ENCODE data around the gene EPPIN.
"Not testable (repeated sequence)": the region's sequence is repeated elsewhere in the genome, so short reads cannot be mapped to it uniquely, and the experiment has no call there.

EPPIN gene

DNA sequence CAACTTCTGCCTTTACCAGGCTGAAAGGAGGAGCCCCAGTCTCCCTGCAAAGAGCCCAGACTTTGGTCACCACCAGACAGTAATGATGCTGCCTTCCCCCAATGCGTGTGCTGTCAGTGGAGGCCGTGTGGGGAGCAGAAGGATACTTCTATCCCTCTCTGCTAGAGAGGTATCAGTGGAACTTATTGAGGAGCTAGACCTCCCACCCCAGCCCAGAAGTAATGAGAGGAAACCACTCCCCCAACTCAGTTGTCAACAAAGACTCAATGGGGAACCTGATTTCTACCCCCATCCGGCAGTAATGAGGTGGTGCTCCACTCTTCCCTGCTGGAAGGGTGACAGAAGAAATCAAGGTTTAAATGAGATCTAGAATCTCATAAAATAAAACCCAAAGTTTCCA lies 36.3 kb upstream of the EPPIN start:
- DNase-seq (ENCODE audit: low read depth), result no peak
- no peak overlapping the region for H3K4me3 ChIP-seq (ENCODE audit: low read depth, low read length)
- TF ChIP-seq, protein P1, sequence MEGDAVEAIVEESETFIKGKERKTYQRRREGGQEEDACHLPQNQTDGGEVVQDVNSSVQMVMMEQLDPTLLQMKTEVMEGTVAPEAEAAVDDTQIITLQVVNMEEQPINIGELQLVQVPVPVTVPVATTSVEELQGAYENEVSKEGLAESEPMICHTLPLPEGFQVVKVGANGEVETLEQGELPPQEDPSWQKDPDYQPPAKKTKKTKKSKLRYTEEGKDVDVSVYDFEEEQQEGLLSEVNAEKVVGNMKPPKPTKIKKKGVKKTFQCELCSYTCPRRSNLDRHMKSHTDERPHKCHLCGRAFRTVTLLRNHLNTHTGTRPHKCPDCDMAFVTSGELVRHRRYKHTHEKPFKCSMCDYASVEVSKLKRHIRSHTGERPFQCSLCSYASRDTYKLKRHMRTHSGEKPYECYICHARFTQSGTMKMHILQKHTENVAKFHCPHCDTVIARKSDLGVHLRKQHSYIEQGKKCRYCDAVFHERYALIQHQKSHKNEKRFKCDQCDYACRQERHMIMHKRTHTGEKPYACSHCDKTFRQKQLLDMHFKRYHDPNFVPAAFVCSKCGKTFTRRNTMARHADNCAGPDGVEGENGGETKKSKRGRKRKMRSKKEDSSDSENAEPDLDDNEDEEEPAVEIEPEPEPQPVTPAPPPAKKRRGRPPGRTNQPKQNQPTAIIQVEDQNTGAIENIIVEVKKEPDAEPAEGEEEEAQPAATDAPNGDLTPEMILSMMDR (IDR thresholded peaks at IDR 0.05; ENCODE audit: low read depth, low read length, missing control alignments), result no peak

DNA sequence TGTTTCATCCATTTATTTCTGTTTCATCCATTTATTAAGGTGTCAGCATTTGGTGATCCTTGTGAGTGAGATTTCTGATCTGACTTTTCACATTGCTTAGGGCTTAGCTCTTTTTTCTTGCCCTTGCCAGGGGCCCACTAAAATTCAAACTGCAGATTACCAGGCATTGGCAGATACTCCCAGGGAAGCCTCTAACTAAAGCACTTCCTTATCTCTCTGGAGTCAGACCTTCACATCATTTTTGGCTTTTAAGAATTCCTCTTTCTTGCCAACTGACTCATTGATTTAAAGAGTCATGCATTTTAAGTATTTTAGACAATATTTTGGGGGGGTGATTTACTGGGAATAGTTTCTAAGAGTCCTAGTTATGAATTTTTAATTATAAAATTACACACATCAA lies 34.5 kb upstream of the EPPIN start:
- TF ChIP-seq, protein P1 (IDR thresholded peaks at IDR 0.05; ENCODE audit: low read depth, low read length, missing control alignments), result no peak
- H3K4me3 ChIP-seq (ENCODE audit: low read depth, low read length), result no peak overlapping the region

DNA sequence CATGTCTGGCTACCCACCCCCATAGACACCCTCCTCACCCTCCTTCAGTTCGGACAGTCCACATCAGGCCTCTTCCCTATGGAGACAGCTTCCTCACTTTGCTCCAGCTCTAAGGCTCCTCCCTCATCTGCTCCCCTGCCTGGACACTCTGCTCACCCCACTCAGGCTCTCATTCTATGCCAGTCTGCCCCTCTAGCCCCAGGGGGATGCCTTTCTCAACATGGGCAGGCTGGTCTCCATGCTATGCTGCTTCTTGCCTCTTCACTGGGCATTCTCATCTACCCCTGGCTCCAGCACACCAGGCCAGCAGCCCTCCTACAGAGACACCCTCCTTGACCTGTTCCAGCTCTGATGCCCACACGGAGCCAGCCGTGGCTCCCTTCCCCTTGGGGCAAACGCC lies 32.0 kb upstream of the EPPIN start, which contains the start of gene WFDC8:
TSS of gene WFDC8 (minus strand) at position 101 of the 400 bp plus-strand sequence. CDS start at position 64, 37 bp downstream.
- DNase-seq (ENCODE audit: low read depth), result no peak
- no peak within 1 kb of the TSS for H3K4me3 ChIP-seq (ENCODE audit: low read depth, low read length)
- TF ChIP-seq, protein P1 (IDR thresholded peaks at IDR 0.05; ENCODE audit: low read depth, low read length, missing control alignments), result no peak

More for the DNA sequence above, 34.5 kb upstream of the EPPIN start:
- no peak for DNase-seq (ENCODE audit: low read depth)

DNA sequence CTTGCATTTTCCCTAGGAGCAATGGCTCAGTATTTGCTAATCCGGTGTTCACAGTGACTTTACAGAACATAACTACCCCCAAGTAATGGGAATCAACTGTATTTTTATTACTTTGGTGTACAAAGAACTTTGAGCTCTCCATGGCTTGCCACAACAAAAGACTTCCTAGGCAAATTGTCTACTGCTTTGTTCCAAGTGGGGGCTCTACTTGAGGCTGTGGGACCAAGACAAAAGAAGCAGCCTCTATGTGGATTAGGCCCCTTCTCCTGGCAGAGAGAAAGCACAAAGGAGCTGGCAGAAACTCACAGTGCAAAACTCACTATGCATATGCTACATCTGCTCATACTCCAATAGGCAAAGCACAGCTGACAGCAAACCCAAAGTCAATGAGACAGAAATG lies 31.0 kb upstream of the EPPIN start:
- H3K4me3 ChIP-seq (ENCODE audit: low read depth, low read length), result no peak overlapping the region
- TF ChIP-seq, protein P1 (IDR thresholded peaks at IDR 0.05; ENCODE audit: low read depth, low read length, missing control alignments), result no peak
- no peak for DNase-seq (ENCODE audit: low read depth)

DNA sequence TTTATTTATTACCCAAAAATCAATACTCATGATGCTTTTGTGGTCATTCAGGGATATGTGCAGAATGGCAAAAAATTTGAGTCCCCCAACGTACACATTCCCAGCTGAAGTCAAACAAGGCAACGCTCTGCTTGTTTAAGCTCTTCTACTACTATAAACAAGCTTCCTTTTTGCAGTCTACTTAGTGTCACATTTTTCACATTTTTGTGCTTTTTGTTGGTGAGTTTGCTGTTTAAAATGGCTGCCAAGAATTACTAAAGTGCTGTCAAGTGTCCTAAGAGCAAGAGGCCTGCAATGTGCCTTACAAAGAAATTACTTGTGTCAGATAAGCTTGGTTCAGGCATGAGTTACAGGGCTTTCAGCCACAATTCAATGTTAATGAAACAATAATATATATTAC lies 29.8 kb upstream of the EPPIN start:
- no peak for DNase-seq (ENCODE audit: low read depth)

DNA sequence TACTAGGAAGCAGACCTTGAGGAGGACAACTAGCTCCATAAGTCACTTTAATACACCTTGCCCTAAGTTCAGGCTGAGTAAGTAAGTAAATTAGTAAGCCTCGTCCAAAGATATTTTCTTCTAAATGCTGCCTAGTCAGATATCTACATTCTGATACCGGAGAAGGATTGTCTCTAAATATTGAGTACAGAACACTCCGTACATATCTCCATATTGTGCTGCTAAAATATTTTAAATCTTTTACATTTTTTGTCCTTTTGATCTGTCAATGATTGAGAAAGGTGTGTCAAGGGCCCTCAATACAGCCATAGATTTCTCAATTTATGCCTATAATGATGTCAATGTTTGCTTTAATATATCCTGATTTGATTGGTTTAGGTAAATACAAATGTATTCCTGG lies 28.7 kb upstream of the EPPIN start:
- H3K4me3 ChIP-seq (ENCODE audit: low read depth, low read length), result no peak overlapping the region
- TF ChIP-seq, protein P1 (IDR thresholded peaks at IDR 0.05; ENCODE audit: low read depth, low read length, missing control alignments), result no peak
- DNase-seq (ENCODE audit: low read depth), result no peak

More for the DNA sequence above, 29.8 kb upstream of the EPPIN start:
- no peak overlapping the region for H3K4me3 ChIP-seq (ENCODE audit: low read depth, low read length)
- TF ChIP-seq, protein P1 (IDR thresholded peaks at IDR 0.05; ENCODE audit: low read depth, low read length, missing control alignments), result no peak

DNA sequence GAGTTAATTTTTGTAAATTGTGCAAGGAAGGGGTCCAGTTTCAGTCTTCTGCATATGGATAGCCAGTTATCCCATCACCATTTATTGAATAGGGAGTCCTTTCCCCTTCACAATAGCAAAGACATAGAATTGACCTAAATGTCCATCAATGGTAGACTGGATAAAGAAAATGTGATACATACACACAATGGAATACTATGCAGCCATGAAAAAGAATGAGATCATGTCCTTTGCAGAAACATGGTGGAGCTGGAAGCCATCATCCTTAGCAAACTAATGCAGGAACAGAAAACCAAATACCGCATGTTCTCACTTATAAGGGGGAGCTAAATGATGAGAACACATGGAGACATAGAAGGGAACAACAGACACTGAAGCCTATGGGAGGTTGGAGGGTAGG lies 22.4 kb upstream of the EPPIN start:
- not testable (repeated sequence) for DNase-seq (ENCODE audit: low read depth); H3K4me3 ChIP-seq (ENCODE audit: low read depth, low read length)
